ENCODE data around the gene EOLA1. TPM values are rescaled to one million over a fixed set of nuclear protein-coding genes. Genes with fewer than 3 reads are reported as not detected.
"Not testable (repeated sequence)": the region's sequence is repeated elsewhere in the genome, so short reads cannot be mapped to it uniquely, and the experiment has no call there.

Gene EOLA1
- total RNA-seq, 1 experiment from 2014 or later = 7.9 TPM

DNA sequence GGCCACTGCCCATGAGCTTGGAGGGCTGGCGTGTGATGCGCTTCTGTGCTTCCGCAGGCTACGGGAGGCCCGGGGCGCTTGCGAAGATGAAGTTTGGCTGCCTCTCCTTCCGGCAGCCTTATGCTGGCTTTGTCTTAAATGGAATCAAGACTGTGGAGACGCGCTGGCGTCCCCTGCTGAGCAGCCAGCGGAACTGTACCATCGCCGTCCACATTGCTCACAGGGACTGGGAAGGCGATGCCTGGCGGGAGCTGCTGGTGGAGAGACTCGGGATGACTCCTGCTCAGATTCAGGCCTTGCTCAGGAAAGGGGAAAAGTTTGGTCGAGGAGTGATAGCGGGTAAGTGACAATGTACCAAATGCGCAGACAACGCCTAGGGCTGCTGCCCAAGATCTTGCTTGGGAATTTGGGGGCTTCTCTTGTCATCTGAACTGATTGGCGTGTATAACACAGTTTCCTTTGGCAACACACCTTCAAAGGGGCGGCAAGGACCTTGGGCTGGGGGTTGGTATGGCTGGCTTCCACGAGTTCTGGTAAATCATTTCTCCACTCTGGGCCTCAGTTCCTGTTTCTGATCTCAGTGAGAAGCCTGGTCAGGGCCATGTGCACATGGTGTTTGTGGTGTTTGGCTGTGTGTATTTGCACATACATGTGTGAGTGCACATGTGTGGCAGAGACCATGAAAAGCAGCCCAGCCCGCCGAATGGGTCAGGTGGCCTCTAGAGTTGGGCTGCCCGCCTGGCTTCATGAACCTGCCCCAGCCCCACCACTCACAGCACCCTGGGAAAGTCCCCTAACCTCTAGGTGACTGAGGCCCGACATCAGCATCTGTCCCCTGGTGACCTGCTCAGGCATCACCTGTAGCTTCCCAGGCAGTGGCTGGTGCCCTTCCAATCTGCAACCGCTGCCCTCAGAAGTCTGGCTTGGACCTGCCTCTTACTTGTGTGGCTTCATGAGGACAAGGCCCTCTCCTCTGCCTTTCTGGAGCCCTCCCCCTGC lies 5.0 kb downstream of the EOLA1 start:
- not testable (repeated sequence) for H3K18ac ChIP-seq (ENCODE audit: insufficient read length, low read depth, low read length); H3K23me2 ChIP-seq (ENCODE audit: insufficient read length, low read depth, low read length, poor library complexity, severe bottlenecking); H4K91ac ChIP-seq (ENCODE audit: insufficient read length, low read depth, low read length); H2BK15ac ChIP-seq (ENCODE audit: low read depth, low read length); H3K4ac ChIP-seq (ENCODE audit: low read depth, low read length); H3K9me3 ChIP-seq (ENCODE audit: control insufficient read depth, low read depth, low read length); H3K4me3 Mint-ChIP-seq; H4K8ac ChIP-seq (replicated peaks; ENCODE audit: insufficient read length, low read depth, low read length); H2AFZ ChIP-seq (ENCODE audit: low read length); H3K9ac ChIP-seq (ENCODE audit: extremely low read depth, insufficient read length, low read length); H2AK5ac ChIP-seq (ENCODE audit: insufficient read length, low read length); H3K79me1 ChIP-seq (ENCODE audit: insufficient read depth, low read depth, low read length, poor library complexity, severe bottlenecking); H3K4me2 ChIP-seq (ENCODE audit: insufficient read depth, insufficient read length, low read length); H2BK20ac ChIP-seq (ENCODE audit: low read depth, low read length, poor library complexity, severe bottlenecking); H3K27ac Mint-ChIP-seq; H4K5ac ChIP-seq (ENCODE audit: insufficient read length, low read depth, low read length); H4K20me1 ChIP-seq (ENCODE audit: control insufficient read depth, insufficient read depth, insufficient read length); H3K4me1 ChIP-seq (ENCODE audit: insufficient read depth, low read length); H3K27me3 ChIP-seq (ENCODE audit: insufficient read depth, low read length); H3K36me3 Mint-ChIP-seq (ENCODE audit: insufficient read depth in 1 of 3, low read depth in 3 of 3); H3T11ph ChIP-seq (ENCODE audit: low read length); H3K27me3 Mint-ChIP-seq (ENCODE audit: low read depth); H3K56ac ChIP-seq (ENCODE audit: insufficient read length, low read depth, low read length); H3K14ac ChIP-seq (ENCODE audit: insufficient read depth, low read length); H3K23ac ChIP-seq (ENCODE audit: insufficient read length, low read depth, low read length); H3K79me2 ChIP-seq (ENCODE audit: insufficient read depth, low read length); H2BK120ac ChIP-seq (ENCODE audit: low read depth, low read length, poor library complexity, severe bottlenecking); H3K27ac ChIP-seq (ENCODE audit: insufficient read length, low read depth, low read length); H2BK12ac ChIP-seq (ENCODE audit: insufficient read length, low read depth, low read length); H3K4me1 Mint-ChIP-seq; H2BK5ac ChIP-seq (ENCODE audit: insufficient read length, low read length)
- TF ChIP-seq, protein P1, sequence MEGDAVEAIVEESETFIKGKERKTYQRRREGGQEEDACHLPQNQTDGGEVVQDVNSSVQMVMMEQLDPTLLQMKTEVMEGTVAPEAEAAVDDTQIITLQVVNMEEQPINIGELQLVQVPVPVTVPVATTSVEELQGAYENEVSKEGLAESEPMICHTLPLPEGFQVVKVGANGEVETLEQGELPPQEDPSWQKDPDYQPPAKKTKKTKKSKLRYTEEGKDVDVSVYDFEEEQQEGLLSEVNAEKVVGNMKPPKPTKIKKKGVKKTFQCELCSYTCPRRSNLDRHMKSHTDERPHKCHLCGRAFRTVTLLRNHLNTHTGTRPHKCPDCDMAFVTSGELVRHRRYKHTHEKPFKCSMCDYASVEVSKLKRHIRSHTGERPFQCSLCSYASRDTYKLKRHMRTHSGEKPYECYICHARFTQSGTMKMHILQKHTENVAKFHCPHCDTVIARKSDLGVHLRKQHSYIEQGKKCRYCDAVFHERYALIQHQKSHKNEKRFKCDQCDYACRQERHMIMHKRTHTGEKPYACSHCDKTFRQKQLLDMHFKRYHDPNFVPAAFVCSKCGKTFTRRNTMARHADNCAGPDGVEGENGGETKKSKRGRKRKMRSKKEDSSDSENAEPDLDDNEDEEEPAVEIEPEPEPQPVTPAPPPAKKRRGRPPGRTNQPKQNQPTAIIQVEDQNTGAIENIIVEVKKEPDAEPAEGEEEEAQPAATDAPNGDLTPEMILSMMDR (conservative IDR thresholded peaks at IDR 0.05) = peak; percentile 56
- peaks cover 17 to 20% of the 10 kb centered on the region in 2 experiments; a peak in 4 of 5 replicates for H3K9me3 Mint-ChIP-seq
- WGBS (ENCODE audit: extremely low coverage, insufficient read length, low lambda C conversion rate) = no CpG with 5 or more reads among the region's 29 CpGs
- DNase-seq = peak; percentile 71

- H2BK5ac ChIP-seq (ENCODE audit: insufficient read length, low read length); H3K4ac ChIP-seq (ENCODE audit: low read depth, low read length); H3K27ac ChIP-seq (ENCODE audit: insufficient read length, low read depth, low read length); H3K79me2 ChIP-seq (ENCODE audit: insufficient read depth, low read length); H3K4me2 ChIP-seq (ENCODE audit: insufficient read depth, insufficient read length, low read length); H3K27ac Mint-ChIP-seq; H3K4me3 Mint-ChIP-seq; H3K14ac ChIP-seq (ENCODE audit: insufficient read depth, low read length); H3K27me3 Mint-ChIP-seq (ENCODE audit: low read depth); H3K4me1 ChIP-seq (ENCODE audit: insufficient read depth, low read length); H4K8ac ChIP-seq (replicated peaks; ENCODE audit: insufficient read length, low read depth, low read length); H3K23me2 ChIP-seq (ENCODE audit: insufficient read length, low read depth, low read length, poor library complexity, severe bottlenecking); H2AFZ ChIP-seq (ENCODE audit: low read length); H4K5ac ChIP-seq (ENCODE audit: insufficient read length, low read depth, low read length); H3T11ph ChIP-seq (ENCODE audit: low read length); H3K23ac ChIP-seq (ENCODE audit: insufficient read length, low read depth, low read length); H2BK15ac ChIP-seq (ENCODE audit: low read depth, low read length); H3K27me3 ChIP-seq (ENCODE audit: insufficient read depth, low read length); H3K9ac ChIP-seq (ENCODE audit: extremely low read depth, insufficient read length, low read length); H3K18ac ChIP-seq (ENCODE audit: insufficient read length, low read depth, low read length); H3K36me3 Mint-ChIP-seq (ENCODE audit: insufficient read depth in 1 of 3, low read depth in 3 of 3); H3K9me3 ChIP-seq (ENCODE audit: control insufficient read depth, low read depth, low read length); H4K20me1 ChIP-seq (ENCODE audit: control insufficient read depth, insufficient read depth, insufficient read length); H2AK5ac ChIP-seq (ENCODE audit: insufficient read length, low read length); DNase-seq; H3K4me1 Mint-ChIP-seq; H3K79me1 ChIP-seq (ENCODE audit: insufficient read depth, low read depth, low read length, poor library complexity, severe bottlenecking); H2BK120ac ChIP-seq (ENCODE audit: low read depth, low read length, poor library complexity, severe bottlenecking); H2BK20ac ChIP-seq (ENCODE audit: low read depth, low read length, poor library complexity, severe bottlenecking); H3K56ac ChIP-seq (ENCODE audit: insufficient read length, low read depth, low read length); H2BK12ac ChIP-seq (ENCODE audit: insufficient read length, low read depth, low read length); H4K91ac ChIP-seq (ENCODE audit: insufficient read length, low read depth, low read length): not testable (repeated sequence)
- no CpG with 5 or more reads among the region's 1 CpG for WGBS (ENCODE audit: extremely low coverage, insufficient read length, low lambda C conversion rate)
- H3K9me3 Mint-ChIP-seq = peaks cover 9 to 11% of the 10 kb centered on the region in 2 experiments; a peak in 4 of 5 replicates
These were observed 6.2 kb downstream of the EOLA1 start for GRCh38 chrX:149546962-149547361.

Data from H9 (cell line).